NCI-H1930 (cell line): Measurements from ENCODE around the gene CEP128.

Experiments
- DNase-seq, 2 experiments: peaks; one replicate each; lab custom pipeline; 2025; lab: John Stamatoyannopoulos, UW

Gene CEP128

DNA sequence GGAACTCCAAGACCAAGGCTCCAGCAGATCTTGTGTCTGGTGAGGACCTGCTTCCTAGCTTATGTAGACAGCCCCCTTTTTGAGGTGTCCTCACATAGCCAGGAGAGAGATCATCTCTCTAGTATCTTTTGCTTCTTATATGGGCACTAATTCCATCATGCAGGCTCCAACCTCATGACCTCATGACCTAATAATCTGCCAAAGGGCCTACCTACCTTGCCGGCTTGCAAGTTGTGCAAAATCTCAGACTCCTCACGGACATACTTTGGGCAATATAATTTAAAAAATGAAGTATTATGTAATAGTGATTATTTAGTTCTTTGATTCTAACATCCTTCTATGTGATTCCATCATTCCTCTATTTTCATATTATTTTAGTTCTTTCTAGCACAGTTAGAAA is 397.2 kb downstream of the CEP128 start:
- no peak for DNase-seq

DNA sequence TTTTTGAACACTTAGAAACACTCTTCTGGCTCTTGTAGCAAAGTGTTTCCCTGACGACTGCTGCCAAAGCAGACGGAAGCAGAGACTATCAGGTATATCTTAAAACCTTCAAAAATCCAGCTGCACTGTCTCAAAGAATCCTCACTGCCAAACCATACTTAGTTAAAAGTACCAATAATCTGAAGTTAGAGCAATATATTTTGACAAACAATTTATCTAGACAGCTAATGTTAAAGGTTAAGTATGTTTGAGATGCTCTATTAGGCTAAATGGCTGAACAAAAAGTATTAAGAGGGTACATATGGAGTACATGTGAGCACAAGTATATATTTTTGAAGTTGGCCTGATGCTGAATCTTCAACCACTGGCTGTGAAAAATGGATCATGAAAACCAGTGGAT is 398.3 kb downstream of the CEP128 start:
- DNase-seq: no peak

DNA sequence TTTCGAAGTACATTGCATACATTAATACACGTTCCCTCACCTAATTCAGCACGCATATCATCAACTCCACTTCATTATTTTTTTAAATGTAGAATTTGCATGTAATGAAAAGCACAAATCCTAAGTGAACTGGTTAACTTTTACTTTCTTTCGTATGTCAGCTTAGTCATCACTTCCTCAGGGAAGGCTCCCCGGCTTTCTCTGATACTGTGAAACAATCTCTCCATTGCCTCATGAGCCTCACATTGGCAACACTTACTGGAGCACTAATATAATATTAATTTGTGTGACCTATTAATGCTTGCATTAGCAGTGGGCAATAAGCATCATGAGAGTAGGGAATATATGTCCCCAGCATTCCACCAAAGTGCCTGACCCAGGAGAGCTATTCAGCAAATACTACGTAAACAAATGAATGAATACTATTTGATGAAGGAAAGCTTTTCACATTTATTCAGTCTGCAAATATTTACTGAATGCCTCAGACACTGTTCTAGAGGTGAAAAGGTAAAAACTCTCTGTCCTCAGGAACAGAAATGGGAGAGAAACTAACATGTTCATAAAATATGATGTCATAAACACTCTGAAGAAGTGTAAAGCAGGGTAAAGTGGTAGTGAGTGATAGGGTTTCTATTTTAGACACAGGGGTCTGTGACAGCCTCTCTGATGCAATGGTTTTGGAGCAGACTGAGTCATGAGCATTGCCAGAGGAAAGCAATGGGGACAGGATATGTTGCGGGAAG is 402.7 kb downstream of the CEP128 start:
- DNase-seq: no peak

DNA sequence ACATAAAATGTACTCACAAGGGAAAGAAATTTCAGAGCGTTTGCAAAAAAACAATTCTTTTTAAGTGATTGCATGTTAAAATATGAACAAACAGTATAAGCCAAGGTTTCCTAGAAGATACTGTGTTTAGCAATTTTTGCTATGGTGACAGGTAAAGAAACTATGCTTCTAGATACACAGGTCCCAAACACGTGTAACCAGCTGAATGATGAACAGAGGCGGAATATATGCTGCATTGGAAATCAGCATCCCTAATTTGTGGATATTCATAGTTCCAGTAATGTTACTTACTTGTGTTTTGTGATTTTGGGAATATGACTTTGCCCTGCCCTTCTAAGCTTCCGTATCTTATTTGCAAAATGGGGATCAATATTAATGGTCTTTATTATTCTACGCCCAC is 403.9 kb downstream of the CEP128 start:
- DNase-seq: no peak

DNA sequence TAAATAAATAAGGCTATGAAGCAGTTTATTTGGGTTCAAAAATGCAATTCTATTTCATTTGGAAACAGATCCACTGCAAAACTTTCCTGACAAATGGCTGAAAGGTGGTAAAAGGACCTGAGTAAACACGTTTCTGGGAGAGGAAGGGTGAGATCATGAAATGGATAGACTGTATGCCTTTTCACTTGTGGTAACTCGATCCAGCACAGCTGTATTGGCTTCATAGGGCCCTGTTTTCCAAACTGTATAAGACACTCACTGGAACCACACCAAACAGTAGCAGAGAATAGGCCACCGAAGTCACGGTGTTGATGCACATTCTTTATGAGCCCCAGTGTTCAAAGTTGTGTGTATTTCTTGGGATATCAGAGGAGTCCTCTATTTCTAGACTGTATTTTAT is 405.1 kb downstream of the CEP128 start:
- no peak for DNase-seq

DNA sequence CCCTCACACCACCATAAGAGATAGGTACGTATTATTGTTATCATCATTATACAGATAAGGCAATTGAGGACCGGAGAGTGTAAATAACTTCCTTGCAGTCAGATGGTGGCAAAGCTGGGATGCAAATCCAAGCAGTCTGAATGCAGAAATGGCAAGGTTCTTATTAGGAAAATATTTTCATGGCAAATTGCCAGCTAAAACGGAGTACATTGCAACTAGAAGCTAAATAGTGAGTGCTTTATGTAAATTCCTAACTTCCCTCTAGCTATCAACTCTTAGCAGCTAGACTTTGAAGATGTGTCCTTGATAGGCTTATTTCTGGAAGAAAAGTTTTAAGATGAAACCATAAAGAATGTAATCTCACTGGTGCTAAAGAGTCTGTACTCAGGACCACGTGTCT is 406.4 kb downstream of the CEP128 start:
- DNase-seq: no peak

DNA sequence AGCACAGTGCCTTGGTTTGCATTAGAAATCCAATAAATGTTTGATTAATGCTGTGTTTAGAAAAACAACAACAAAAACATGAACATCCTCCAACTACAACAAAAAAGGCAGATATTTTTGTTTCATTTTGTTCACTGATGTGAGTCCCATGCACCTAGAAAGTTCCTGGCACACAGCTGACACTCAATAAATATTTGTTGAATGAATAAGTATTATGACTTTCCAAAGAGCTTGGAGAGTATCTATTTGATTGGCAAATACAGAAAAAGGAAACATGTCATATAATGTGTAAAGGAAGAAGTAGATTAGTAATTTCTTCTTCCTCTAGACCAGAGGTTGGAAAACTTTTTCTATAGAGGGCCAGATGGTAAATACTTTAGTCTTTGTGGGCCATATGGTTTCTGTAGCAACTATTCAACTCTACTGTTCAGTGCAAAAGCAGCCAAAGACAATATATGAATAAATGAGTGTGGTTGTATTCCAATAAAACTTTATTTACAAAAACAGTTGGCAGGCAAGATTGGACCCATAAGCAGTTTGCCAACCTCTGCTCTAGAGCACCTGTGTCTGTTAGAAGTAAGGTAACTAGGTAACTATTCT is 417.9 kb downstream of the CEP128 start:
- no peak for DNase-seq

DNA sequence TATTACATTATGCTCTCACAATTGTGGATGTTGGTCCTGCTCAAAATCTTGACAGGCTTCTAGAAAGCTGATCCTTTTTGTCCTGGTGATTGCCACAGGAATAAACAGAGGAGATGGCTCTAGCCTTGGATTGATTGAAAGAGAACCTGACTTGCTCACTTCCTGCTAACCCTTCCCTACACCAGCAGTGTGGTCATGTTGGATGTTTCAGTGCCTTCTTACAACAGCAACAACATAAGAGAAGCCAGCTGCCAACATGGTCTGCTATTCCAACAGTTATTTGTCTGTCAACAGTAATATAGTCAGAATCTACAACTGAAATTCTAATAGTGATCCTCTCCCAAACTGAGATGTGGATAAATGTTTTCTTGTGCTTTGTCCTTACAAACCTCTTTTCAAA is 418.6 kb downstream of the CEP128 start:
- no peak for DNase-seq

DNA sequence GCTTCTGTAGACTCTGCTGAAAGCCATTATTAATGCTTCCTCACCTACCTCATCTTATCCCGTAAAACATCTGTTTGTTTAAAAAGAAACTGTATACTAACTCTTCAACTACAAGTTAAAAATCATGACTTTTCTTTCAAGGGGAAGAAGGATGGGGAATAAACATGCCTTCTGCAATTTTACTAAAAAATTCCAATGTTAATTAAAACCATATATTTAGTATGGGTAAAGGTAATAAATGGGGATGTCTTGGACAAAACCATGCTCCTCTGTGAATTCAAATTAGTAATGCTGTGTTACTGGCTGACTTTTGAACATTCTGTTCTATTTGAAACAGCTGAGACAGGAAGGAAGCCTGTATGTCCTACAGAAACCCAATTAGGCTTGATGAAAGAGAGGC is 419.1 kb downstream of the CEP128 start:
- DNase-seq: no peak

DNA sequence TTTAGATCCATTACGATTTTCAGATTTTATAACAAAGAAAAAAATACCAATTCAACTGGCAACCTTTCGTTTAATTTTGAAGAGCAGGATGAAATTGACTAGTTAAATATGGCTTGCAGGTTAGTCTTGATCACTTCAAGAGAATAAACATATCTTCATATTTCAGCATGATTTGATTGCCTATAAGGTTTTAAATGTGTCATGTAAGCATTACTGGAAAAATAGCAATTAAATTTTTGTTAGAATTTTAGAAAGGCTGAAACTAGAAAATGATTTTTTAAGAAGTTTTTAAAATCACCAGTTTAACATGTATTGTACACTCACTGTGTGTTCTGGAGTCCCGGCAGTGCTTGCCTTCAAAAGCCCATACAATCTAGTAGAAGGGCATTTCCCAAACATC is 420.1 kb downstream of the CEP128 start:
- DNase-seq: no peak

DNA sequence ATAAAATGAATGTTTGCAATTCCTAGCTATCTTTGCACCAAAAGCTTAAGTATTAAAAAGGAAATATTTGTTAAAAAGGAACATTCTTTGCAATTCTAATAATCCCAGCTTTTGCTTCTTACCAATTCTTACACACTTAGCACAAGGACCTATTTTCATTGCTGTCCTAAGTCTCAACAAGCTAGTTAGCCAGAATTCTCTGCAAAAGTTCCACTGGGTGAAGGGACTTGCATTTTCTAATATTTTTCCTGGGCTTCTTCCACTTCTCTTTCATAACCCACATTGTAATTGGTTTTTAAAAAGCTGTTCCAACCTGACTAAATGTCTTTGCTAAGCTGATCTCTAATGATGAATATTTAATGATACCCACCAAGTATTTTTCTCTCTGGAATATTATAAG is 422.5 kb downstream of the CEP128 start:
- no peak for DNase-seq

DNA sequence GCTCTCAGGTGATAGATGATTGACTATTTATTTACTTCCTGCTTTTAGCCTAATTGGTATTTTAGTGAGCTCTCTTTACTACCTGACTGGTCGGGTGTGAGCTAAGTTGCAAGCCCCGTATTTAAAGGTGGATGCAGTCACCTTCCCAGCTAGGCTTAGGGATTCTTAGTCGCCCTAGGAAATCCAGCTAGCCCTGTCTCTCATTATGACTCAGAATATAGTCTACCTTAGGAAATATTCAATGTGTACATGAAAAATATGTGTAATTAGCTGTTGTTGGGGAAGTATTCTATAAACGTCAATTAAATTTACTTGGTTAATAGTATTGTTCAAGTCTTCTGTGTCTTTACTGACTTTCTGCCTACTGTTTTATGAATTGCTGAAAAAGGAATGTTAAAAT is 423.4 kb downstream of the CEP128 start:
- DNase-seq: no peak

DNA sequence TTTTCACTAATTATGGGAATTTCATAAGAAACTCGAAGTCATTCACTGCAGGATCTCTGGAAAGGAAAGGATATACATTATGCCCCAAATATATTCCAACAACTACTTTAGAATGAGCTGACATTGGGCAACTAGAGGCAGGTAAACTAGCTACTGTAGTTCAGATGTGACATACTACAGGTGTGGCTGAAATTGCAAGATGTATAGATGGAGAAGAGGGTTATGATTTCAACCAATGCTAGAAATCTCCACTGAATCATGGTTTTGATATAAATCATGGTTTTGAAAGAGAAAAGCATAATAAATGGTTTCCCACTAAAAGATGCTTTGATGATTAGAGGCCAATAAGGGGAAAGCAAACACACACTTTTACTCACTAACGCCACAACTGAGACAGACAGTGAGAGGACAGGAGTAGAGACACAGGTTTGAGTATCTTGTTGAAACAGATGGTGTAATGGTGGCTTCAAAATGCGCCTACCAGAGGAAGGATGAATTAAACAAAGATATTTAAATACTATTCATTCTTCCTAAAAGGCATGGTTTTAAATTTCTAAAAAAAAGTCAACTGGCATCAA is 434.2 kb downstream of the CEP128 start:
- DNase-seq: no peak

DNA sequence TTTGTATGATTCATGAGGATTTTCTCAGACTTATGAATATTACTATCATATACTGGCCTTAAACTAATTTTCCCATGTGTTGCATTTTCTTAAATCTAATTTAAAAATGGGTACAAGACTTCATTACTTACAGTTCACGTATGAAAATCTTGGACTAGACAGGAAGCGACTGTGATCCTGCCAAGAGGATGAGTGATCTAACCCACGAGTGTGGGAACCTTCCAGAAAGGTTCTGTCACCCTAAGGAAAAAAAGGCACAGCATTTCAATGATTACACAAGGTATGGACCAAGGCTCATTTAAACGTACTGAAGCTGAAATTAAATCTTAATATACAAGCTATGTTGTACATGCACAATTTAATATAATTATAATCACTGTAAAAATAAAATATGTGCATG is 436.8 kb downstream of the CEP128 start:
- no peak for DNase-seq

DNA sequence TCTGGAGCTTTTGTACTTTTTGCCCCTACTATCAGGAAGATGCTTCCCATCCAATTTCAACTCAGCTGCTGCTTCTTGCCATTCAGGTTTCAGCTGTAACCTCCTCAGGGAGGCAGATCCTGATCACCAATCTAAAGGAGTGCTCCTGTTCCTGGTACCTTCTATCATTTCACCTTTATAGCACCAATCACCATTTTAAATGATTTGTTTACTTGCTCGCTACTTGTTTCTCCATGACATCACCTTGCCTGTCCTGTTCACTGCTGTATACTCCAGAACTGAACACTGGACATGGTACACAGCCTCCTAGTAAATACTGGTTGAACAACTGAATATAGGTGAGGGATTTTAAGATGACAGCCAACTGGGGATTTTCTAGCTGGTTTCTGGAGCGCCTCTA is 443.0 kb downstream of the CEP128 start:
- DNase-seq: no peak

DNA sequence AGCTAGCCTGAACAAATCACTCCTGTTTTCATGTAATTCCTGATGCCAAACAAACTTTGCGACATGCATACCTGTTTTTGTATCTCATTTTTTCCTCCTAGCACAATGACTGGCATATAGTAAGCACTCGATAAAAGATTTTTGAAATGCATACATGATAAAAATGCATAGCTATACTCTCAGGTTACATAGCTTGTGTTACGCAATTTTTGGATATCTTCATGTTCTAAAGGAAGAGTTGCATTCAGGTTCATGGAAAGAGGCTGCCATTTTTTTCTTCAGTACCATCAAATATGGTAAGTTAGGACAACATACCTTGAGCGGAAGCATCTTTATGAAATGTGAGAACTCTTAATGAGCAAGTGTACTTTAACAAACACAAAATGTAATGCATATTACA is 445.4 kb downstream of the CEP128 start:
- no peak for DNase-seq

DNA sequence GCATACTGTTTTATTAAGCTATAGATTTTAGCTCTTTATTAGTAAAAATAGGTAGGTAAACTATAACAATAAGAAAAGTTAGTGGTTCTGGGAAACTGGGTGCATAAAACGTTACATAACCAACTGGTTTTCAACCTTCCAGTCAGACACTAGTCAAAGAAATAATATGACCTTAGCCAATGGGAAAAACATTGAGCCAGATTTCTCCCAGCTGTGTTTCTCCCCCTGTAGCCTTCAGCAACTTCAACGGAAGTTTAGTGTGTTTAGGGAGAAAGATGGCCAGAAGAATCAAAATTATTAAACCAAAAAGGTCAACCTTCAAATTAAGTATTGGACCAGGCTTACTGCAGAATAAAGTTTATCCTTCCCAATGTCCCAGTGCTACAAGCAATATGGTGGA is 446.8 kb downstream of the CEP128 start:
- DNase-seq: no peak

DNA sequence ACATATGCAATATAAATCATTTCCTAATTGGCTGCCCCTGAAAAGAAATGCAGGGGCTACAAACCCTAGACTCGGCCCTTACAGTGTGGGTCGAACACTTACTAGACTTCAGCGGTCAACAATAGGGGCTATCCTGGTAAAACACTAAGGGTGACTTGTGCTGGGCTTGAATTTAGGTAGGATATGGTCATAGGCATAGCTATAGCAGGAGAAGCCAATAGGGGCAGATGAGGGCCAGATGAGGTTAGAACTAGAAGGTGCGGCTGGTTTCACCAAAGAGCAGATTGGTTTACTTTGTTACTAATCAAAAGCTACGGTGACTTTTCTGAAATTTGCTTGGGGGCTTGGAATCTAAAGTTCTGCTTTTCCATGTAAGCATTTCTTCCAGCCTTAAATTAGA is 447.9 kb downstream of the CEP128 start:
- DNase-seq: no peak

DNA sequence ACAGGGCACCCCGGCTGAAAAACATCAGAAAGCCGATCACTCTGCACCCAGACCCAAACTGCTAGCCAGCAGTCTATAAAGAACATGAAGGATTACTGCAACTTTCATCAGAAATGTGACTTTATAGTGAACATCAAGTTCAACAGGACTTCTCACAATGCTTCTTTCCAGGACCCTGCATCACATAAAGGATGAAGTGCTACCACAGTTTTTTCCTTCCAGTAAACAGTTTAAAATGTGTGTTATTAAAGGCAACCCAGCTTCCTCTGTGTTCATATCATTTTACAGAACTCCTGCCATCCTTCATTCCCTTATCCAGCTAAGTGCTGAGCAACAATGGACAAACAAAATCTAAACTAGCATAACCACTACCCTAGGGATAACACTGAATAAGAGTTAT is 449.9 kb downstream of the CEP128 start:
- DNase-seq: no peak

DNA sequence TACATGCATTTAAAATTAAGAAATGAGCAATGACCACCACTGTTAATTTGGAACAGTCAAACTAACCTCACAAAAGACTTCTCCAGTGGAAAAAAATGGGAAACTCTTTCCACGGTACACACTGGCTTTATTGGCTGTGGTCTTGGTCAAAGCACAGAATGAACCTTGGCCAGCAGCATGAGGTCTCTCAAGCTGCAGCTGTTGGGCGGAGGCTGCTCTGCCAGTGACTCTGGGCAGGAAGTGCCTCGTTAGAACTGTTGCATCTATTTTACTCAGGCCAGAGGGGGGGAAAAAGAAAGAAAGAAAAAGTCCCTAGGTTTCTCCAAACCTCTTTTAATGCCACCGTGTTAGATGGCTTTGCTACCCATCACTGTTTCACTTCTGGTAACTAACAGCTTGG is 450.4 kb downstream of the CEP128 start:
- DNase-seq: no peak

DNA sequence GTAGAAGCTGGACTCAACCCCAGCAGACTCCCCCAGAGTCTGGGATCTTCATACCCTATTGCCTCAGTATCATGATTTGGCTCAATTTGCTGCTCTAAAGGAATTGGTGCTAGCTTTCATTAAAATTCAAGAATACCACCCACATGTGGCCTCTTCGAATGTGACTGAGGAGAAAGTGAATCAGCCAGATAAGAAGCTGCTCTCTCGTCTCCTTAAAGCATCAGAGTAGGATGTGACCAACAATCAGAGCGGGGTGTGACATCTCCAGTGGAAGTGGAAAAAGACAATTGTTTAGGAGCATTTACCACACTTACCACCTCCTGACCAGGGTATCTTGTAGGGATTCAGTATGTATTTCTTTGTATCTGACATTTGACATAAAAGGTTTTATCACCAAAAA is 452.0 kb downstream of the CEP128 start:
- DNase-seq: no peak

DNA sequence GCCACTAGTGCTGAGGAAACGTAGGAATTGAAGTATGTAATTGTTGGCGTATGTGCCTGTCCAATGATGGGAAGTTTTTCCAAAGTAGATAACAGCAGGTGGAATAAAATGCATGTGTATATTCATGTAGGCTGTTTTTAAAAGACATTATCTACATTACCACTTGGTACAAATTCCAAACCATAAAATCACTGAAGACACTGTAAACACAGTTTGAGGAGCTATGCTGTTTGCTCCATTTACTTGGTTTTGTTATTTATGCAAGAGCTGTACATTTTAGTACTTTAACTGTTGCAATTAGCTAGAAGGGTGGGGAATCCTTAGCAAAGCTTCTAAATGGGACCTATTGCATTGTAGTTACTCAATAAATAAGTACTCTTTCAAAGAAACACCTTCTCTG is 455.8 kb downstream of the CEP128 start:
- no peak for DNase-seq

DNA sequence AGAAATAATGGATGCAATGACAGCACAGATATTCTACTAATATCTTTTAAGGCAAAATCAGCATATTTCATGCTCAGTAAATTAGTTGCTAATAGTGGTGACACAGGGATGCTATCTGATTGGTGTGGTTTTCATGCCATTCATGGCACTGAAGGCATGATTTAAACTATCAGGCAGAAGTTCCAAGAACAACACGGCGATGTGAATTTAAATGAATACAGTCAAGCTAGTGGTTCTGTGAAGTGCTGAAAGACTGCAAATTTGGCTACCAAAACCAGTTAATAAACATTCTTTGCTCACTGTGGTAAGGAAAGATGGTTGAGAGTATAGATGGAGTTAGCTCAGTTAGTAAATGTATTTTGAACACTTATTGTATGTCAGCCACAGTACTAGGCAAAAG is 458.2 kb downstream of the CEP128 start:
- DNase-seq: no peak
